HG03439 (cell line): ENCODE data around the gene SMAD7.

Experiments
- ATAC-seq: cut with Tn5 transposase; IDR thresholded peaks from one replicate; pipeline ENCODE4 v1.9.1; 2021; ENCODE audit warnings: mild to moderate bottlenecking, moderate library complexity; ENCODE audit not compliant: unreplicated experiment

SMAD7 gene

DNA sequence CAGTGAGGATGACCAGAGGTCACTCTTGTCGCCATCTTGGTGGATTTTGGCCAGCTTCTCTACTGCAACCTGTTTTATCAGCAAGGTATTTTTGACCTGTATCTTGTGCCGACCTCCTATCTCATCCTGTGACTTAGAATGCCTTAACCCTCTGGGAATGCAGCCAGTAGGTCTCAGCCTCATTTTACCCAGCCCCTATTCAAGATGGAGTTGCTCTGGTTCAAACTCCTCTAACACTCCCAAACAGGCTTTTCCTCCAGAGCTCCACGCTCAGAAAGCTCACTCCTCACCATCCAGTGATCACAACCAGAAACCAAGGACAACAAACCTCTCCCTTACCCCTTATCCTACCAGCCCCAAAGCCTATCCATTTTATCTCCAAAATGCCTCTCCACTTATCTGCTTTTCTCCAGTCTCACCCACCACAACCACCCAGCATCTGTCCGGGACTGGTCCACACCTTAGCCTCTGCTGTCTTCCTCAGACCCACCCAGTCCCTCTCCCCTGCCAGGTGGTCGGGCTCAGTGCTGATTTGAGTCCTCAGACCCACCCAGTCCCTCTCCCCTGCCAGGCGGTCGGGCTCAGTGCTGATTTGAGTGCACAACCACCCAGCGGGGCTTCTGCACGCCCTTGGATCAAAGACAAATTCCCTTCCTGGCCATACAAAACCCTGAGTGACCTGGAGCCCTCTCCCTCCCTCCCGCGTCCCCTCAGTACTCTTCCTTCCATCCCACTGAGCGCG lies 11.7 kb upstream of the SMAD7 start:
- ATAC-seq, result no peak

GRCh38 chr18:48961547-48961946 lies 10.8 kb upstream of the SMAD7 start:
- no peak for ATAC-seq

GRCh38 chr18:48959921-48960920 lies 9.5 kb upstream of the SMAD7 start:
- no peak for ATAC-seq

- no peak for ATAC-seq
Measured at GRCh38 chr18:48959551-48959920, 8.8 kb upstream of the SMAD7 start.

- ATAC-seq, result no peak
Measured at GRCh38 chr18:48958951-48959350, 8.2 kb upstream of the SMAD7 start.

DNA sequence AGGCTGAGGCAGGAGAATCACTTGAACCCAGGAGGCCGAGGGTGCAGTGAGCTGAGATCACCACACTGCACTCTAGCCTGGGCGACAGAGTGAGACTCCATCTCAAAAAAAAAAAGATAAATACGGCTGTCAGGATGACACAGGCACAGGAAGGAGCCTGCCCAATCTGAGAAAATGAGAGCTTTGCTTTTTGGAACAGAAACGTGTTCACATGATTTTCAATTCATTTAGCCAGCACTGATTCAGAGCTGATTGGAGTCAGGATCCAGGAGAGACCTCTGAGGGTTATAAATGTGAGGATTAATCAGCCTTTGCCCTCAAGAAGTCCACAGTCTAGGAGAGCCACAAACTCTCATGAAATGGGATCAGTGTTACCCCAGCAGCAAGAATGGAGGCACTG lies 6.9 kb upstream of the SMAD7 start:
- ATAC-seq, result no peak

DNA sequence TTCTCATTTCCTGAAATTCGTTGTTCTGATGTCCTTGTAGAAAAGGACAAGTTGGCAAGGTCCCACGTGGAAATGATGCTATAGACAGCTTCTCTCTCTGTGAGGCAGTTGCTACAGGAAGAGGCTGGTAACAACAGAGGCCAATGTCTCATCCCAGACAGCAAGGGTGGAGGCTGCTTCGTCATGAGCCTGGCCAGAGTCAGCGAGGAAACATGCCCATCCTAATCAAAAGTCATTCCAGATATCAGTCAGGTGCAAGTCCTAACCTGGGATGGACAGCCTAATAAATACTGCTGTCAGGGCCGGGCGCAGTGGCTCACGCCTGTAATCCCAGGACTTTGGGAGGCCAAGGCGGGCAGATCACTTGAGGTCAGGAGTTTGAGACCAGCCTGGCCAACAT lies 6.4 kb upstream of the SMAD7 start:
- ATAC-seq, result no peak

DNA sequence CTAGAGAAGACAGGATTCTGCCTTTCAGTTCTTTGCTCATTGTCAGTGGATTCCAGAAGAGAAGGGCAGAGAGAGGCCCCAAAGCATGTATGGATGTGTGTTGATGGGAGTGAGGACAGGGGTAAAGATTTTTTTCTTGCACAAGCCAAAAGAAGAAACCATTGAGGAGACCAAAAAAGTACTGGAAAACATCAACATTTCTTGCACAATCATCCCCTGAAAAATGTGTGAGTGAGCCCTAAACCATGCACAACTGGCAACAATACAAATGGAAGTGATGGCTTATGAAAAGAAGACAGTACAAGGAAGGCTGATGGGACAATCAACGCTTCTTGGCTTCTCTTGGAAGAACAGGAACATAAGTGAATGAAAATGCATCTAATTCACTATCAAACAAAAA lies 5.6 kb upstream of the SMAD7 start:
- ATAC-seq, result no peak

DNA sequence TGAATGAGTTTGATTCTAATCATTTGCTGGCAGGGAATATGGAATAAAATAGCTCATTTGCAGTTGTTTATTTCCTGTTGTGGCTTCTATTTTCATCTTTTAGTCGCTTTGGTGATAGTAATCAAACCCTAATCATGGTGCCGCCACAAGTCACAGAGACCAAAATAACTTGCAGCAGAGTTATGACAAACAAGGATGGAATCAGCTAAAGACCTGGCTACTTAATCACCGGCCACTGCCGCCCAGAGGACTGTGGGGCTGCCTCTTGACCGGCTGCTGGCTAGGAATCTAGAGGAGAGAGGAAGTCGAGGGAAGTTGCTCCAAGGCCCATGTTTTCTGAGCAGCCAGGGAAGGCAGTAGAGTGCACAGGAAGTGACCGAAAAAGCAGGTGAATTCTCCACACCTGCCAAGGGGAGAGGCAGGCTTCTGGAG lies 5.1 kb upstream of the SMAD7 start:
- ATAC-seq, result no peak

GRCh38 chr18:48954886-48955819 lies 4.4 kb upstream of the SMAD7 start:
- no peak for ATAC-seq

GRCh38 chr18:48953104-48953706 lies 2.4 kb upstream of the SMAD7 start:
- no peak for ATAC-seq

DNA sequence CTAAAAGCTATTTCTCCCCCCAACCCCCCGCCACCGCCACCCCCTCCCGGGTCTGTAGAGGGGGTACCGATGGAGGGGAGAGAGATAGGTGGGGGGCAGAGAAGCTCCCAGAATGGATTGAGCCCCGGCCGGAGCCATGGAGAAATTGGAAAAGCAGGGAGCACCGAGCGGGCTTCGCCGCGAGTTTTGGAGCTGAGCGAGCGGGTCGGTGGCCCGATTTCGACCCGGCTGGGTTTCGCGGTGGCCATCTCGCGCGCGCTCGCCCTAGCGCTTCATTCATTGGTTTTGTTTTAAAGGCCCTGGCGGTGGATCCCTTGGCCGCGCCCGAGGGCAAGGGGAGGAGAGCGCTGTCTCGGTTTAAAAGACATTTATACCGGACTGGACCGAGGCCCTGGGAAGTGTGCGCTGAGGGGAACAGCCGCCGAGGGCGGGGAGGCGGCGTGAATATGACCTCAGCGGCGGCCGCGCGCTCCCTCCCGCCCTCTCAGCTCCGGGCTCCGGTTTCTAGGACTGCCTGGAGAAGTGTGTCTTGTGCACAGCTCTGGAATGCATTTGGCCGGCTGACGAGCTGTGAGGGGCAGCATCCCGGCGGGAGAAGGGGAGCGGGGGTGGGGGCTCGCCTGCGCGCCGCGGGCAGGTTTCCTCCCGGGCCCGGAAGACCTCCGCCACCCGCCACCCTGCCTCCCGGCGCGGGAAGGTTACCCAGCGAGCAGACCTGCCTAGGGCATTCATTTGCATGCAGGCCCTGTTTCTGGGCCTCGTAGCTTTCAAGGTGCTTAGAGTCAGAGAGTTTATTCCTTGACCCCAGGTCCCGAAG lies 1.7 kb upstream of the SMAD7 start:
- peak; percentile 33 for ATAC-seq

DNA sequence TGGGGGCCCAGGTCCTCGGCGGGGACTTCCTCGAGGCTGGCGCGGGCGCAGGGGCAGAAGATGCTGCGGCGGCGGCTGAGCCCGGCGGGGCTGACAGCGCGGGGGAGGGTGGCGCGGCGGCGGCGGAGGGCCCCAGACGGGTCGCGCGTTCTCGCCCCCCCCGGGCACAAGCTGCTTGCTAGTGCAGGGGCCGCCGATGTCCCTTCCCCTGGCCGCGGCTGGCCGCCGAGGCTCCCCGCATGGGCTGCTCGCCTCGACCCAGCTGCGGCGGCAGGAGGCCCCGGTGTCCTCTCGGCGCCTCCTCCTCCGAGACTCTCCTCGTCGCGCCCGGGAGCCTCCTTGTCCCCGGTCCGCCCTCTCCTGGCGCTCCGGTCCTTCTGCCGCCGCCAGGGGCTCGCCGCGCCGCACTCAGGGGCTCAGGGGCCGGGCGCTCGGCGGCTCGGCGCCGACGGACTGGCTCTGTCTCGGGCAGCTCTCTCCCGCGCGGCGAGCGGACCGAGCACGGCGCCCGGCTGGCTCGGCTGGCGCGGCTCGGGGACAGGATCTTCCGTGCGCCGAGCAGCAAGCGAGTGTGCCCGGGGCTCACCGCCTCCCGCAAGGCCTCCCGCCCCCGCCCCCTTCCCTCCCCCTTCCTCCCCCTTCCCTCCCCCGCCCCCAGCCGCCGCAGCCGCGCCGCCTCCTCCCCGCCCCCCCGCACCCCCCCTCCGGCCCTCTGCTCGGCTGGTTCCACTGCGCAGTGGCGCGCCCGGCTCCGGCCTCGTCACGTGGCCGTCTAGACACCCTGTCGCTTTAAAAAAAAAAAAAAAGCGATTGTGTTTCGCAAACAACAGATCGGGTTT lies 902 bp upstream of the SMAD7 start:
- ATAC-seq, result peak; percentile 39

- no peak for ATAC-seq
Measured at GRCh38 chr18:48949606-48950535, 894 bp downstream of the SMAD7 start.

DNA sequence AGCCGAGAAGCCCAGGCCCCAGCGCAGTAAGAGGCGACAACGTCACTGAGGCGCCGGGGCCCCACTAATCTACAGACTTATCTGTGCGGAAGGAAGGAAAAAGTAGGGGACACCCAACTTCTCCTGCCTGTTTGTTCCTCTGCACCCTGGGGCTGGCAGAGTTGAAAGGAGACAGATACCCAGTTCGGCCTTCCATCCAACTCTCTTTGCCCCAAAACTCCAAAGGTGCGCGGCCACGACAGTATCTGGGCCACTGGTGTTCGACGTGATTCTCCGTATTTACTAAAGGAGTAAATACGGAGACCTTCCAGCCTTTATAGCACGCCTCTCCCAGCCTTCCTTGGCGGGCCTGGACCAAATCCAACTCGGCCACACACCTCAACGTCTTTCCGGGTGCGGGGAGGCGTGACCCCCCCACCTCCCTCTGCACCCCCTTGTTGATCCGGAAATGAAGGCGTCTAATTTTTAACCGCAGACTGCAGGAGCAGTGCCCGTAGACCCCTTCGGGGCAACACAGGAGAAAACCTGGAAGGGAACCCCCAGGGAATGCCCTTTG lies 1.6 kb downstream of the SMAD7 start:
- no peak for ATAC-seq

DNA sequence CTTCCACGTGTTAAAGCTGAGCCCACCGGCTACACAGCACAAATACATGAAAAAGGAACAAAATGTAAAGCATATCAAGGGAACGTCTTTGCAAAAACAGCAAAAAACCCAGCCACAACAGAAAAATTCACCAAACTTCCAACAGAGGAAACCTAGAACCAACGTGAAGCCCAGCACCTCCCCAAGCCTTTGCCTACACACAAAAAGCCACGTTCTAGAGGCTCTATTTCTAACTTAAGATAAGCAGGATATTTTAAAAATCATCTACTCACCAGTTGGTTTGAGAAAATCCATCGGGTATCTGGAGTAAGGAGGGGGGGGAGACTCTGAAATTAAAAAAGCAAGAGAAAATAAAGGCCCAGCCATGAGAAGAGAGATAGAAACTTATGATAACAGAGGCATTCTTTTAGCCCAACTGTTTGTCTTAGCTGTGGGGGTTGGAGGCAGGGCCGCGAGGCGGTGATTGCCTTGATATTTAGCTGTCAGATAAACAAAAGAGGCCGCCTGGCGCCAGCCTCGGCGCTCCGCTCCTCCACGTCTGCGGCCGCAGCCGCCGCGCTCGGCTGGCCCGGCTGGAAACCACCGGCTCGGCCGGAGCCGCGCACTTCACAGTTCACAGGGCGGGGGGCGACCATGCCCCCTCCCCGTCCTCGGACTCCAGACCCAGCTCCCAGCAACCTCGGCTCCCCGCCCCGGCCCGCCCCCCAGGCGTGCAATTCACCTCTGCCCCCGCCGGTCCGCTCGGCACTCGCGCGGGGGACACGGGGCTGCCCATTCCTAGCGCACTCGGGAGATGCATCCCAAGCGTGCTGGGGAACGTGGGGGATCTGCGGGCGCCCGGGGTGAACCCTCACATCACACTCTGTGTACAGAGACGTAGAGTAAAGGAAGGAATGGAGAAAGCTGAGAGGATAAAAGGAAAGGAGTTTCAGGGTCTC lies 2.4 kb downstream of the SMAD7 start:
- no peak for ATAC-seq
